Lung (tissue), 12 donors: ENCODE measurements around the gene CABP7. TPM values are rescaled to one million over a fixed set of nuclear protein-coding genes. Genes with fewer than 3 reads are reported as not detected.

Experiments
- ATAC-seq: fragments of 200-7000 bp; cut with Tn5 transposase; one replicate; pipeline ENCODE4 v1.9.1; 2020; ENCODE audit warnings: moderate number of reproducible peaks; ENCODE audit not compliant: insufficient read depth, low FRiP score
- DNase-seq, 3 donors: peaks; one replicate each; pipeline ENCODE4 v3.0.0-alpha.2; 2013 to 2017
- H3K27ac ChIP-seq, 2 donors: one replicate each; pipeline ENCODE4 v1.5.1; 2013; ENCODE audit warnings: mild to moderate bottlenecking in 2 of 2, moderate library complexity in 2 of 2, control low read depth in 1 of 2, inconsistent platforms in 1 of 2, low read depth in 1 of 2, low read length in 1 of 2
- H3K27me3 ChIP-seq, 3 donors: one replicate each; pipeline ENCODE4 v1.5.1; 2013; ENCODE audit warnings: low read length in 2 of 3; ENCODE audit not compliant: control insufficient read depth in 3 of 3, insufficient read depth in 3 of 3
- H3K36me3 ChIP-seq, 4 donors: one replicate each; pipeline ENCODE4 v1.5.1; 2013; ENCODE audit warnings: low read length in 4 of 4, mild to moderate bottlenecking in 1 of 4, moderate library complexity in 1 of 4; ENCODE audit not compliant: control insufficient read depth in 4 of 4, insufficient read depth in 4 of 4
- H3K4me1 ChIP-seq, 5 donors: one replicate each; pipeline ENCODE4 v1.5.1; 2013; ENCODE audit warnings: low read length in 5 of 5, mild to moderate bottlenecking in 2 of 5, moderate library complexity in 1 of 5; ENCODE audit not compliant: control insufficient read depth in 5 of 5, insufficient read depth in 5 of 5
- H3K4me3 ChIP-seq: one replicate; pipeline ENCODE4 v1.5.1; 2013; ENCODE audit warnings: mild to moderate bottlenecking, control low read depth, moderate library complexity
- H3K9ac ChIP-seq, 2 donors: one replicate each; pipeline ENCODE4 v1.5.1; 2013; ENCODE audit warnings: low read length in 2 of 2, control low read depth in 1 of 2; ENCODE audit not compliant: insufficient read depth in 1 of 2
- H3K9me3 ChIP-seq, 4 donors: one replicate each; pipeline ENCODE4 v1.5.1; 2013; ENCODE audit warnings: low read length in 3 of 4, mild to moderate bottlenecking in 1 of 4, moderate library complexity in 1 of 4; ENCODE audit not compliant: control insufficient read depth in 4 of 4, insufficient read depth in 3 of 4
- WGBS, 2 donors: extraction: QIAGEN DNeasy Blood & Tissue Kit; methylation state at CpG; one replicate each; pipeline ENCODE4 v1.1.7; 2013; 5-methylcytosine and 5-hydroxymethylcytosine counted together
- polyA plus RNA-seq, 2 donors: library from polyadenylated mRNA; stranded (reverse); fragments of 200-250 nt; gene quantifications; one replicate each; pipeline ENCODE4 v1.2.1, GENCODE V29; 2013
- total RNA-seq, 2 donors: library from RNA; depleted of rRNA in 1 of 2; stranded (reverse); fragments of >200 nt in 1 of 2; gene quantifications; one replicate each; pipeline ENCODE4 v1.2.1, GENCODE V29; 2014 to 2021
- TF ChIP-seq, protein P1 (sequence below): IDR thresholded peaks from 2 replicates; pipeline ENCODE4 v1.5.1; 2012; ENCODE audit warnings: mild to moderate bottlenecking; ENCODE audit errors: control extremely low read depth, extremely low read depth
- donor health status: control.
- donor health status: control.
- donor health status: Bipolar disorder and iron deficiency.
- donor health status: healthy.
- donor health status: DM: yes; HTN: yes; CAD: no.

The CABP7 gene
- total and polyA plus RNA-seq, 4 donors = 0.05 to 0.12 (median 0.06) TPM; not detected in 1

DNA sequence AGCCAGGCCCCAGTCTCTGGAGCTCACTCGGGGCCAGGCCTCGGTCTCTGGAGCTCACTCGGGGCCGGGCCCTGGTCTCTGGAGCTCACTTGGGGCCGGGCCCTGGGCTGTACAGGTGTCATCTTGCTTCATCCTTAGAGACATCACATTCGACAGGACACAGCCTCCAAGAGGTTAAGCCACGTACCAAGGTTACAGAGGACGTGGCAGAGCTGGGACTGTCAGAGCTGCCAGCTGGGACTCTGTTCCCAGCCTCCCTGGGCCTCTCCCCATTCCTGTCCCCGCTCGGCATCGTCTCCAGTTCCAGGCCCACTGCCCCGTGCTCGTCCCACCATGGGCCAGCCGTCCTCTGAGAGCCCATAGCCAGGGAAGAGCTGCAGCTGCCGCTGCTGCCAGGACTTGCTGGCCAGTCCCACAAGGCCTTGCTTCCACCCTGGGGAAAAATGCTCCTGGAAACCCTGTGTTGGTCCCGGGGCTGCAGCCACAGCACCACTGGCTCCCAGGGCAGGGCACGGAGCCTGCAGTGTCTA lies 19.6 kb downstream of the CABP7 start:
- Histone ChIP-seq H3K27me3 (no peaks in the 10 kb centered on the region), H3K4me3 (no peak overlapping the region), H3K36me3 (peaks cover 0 to 41% (median 2%) of the 10 kb centered on the region in 4 donors), H3K4me1 (peaks cover 0 to 12% (median 0%) of the 10 kb centered on the region in 5 donors), H3K27ac (no peak overlapping the region), H3K9me3 (no peaks in the 10 kb centered on the region), H3K9ac (no peak overlapping the region)
- DNase-seq (no peak), ATAC-seq (no peak)
- TF ChIP-seq, protein P1, sequence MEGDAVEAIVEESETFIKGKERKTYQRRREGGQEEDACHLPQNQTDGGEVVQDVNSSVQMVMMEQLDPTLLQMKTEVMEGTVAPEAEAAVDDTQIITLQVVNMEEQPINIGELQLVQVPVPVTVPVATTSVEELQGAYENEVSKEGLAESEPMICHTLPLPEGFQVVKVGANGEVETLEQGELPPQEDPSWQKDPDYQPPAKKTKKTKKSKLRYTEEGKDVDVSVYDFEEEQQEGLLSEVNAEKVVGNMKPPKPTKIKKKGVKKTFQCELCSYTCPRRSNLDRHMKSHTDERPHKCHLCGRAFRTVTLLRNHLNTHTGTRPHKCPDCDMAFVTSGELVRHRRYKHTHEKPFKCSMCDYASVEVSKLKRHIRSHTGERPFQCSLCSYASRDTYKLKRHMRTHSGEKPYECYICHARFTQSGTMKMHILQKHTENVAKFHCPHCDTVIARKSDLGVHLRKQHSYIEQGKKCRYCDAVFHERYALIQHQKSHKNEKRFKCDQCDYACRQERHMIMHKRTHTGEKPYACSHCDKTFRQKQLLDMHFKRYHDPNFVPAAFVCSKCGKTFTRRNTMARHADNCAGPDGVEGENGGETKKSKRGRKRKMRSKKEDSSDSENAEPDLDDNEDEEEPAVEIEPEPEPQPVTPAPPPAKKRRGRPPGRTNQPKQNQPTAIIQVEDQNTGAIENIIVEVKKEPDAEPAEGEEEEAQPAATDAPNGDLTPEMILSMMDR = no peak
- 94 to 98% methylated on average over 17 of the region's 17 CpGs for WGBS, 2 donors

DNA sequence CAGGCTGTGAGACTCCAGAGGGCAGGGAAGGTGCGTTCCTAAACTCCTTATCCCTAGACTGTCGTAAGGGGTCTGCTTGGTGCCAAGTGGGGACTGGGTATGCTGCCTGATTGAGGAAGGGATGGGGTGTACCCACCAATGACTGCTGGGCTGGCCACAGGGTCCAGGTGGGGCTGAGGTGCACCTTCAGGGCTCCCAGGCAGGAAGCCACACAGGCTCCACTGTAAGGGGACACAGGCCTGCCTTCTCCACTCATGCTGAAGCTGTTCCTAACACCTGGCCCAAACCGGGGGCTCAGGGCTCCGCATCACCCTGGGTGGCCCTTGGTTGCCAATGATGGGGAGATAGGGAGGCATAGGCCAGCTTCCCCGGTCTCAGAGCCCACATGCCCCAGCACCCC lies 20.4 kb downstream of the CABP7 start:
- H3K9me3 ChIP-seq = no peaks in the 10 kb centered on the region

DNA sequence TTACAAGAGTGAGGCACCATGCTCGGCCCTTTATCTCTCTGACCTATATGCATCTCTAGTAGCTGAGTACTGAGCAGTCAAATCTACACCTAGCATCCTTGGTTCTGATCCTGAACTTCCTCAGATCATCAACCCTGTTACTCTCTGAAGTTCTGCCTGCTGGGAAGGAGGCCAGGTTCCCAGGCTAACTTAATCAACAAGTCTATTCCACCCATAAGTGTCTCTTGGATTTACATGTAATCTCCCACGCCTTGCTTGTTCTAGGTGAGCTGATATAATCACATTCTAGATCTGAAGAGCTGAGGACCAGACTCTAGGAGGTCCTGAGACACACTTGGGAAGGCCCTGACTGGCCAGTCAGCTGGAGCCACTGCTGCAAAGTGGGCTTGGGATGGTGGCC lies 22.1 kb downstream of the CABP7 start:
- no peaks in the 10 kb centered on the region for H3K9me3 ChIP-seq
- TF ChIP-seq, protein P1 = no peak
- H3K27ac ChIP-seq = no peak overlapping the region
- H3K9ac ChIP-seq = no peak overlapping the region
- H3K27me3 ChIP-seq = no peaks in the 10 kb centered on the region
- H3K4me1 ChIP-seq = peaks cover 0 to 12% (median 0%) of the 10 kb centered on the region in 5 donors
- peaks cover 1 to 42% (median 3%) of the 10 kb centered on the region in 4 donors for H3K36me3 ChIP-seq
- H3K4me3 ChIP-seq = no peak overlapping the region
- no peak for DNase-seq
- no peak for ATAC-seq
- WGBS, 2 donors = 93 to 96% methylated on average over 2 of the region's 2 CpGs

More for the DNA sequence above, 20.4 kb downstream of the CABP7 start:
- H3K27me3 ChIP-seq = no peaks in the 10 kb centered on the region
- no peak overlapping the region for H3K27ac ChIP-seq
- DNase-seq = no peak
- TF ChIP-seq, protein P1 = no peak
- ATAC-seq = no peak
- H3K36me3 ChIP-seq = peaks cover 0 to 37% (median 2%) of the 10 kb centered on the region in 4 donors
- peaks cover 0 to 12% (median 0%) of the 10 kb centered on the region in 5 donors for H3K4me1 ChIP-seq
- WGBS, 2 donors = 95 to 96% methylated on average over 5 of the region's 5 CpGs
- H3K4me3 ChIP-seq = no peak overlapping the region
- no peak overlapping the region for H3K9ac ChIP-seq

DNA sequence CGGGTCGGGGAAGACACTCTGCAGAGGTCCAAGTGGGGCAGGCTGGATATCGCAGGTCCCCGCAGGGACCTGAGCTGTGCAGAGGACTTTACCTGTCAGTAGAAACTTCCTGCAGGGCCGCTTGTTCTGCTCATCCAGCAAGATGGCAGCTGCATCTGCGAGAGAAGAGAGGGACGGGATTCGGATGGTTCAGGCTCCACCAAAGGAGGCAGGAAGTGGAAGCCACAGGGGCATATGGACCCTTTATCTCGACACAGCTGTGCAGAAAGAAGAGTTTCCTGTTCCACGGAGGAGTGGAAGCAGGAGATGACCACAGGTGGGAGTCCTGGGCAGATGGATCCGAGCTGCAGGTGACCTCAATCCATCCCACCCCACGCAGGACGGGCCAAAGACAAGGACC lies 22.5 kb downstream of the CABP7 start:
- Histone ChIP-seq H3K9ac (no peak overlapping the region), H3K36me3 (peaks cover 3 to 46% (median 4%) of the 10 kb centered on the region in 4 donors), H3K4me1 (peaks cover 0 to 12% (median 0%) of the 10 kb centered on the region in 5 donors), H3K4me3 (no peak overlapping the region), H3K9me3 (no peaks in the 10 kb centered on the region), H3K27me3 (no peaks in the 10 kb centered on the region), H3K27ac (no peak overlapping the region)
- ATAC-seq = no peak
- TF ChIP-seq, protein P1 = no peak
- DNase-seq = no peak
- WGBS, 2 donors = 52 to 73% methylated on average over 13 of the region's 13 CpGs
